ENCODE measurements around the gene EPOP. TPM values are rescaled to one million over a fixed set of nuclear protein-coding genes. Genes with fewer than 3 reads are reported as not detected.
A peak's percentile ranks its signal among the peaks of the same experiment; 100 is the strongest.

Gene EPOP
- total and polyA plus RNA-seq, 3 donors from 2014 or later: 16.8 to 19.4 (median 18.6) TPM

- no peak for DNase-seq
- peaks cover 23% of the 10 kb centered on the region for H3K4me1 ChIP-seq
- intact Hi-C loops (cut with DNase I; ENCODE audit: low total_unique reads): no loop called here
- H3K27ac ChIP-seq: no peak overlapping the region
- WGBS, 2 donors: 82 to 89% methylated on average over 7 to 15 of the region's 15 CpGs
- no peaks in the 10 kb centered on the region for H3K27me3 ChIP-seq
- no peak overlapping the region for H3K4me3 ChIP-seq
- TF ChIP-seq POLR2A (IDR thresholded peaks at IDR 0.05) (no peak), CTCF (IDR thresholded peaks at IDR 0.05) (no peak)
- no peaks in the 10 kb centered on the region for H3K9me3 ChIP-seq
- no peaks in the 10 kb centered on the region for H3K36me3 ChIP-seq (ENCODE audit: low read depth, missing control alignments)
Observed at GRCh38 chr17:38657824-38658740, 16.7 kb downstream of the EPOP start.

GRCh38 chr17:38656959-38657823, 17.6 kb downstream of the EPOP start:
- no peak for DNase-seq
- no peak for TF ChIP-seq CTCF (IDR thresholded peaks at IDR 0.05)
- TF ChIP-seq POLR2A (IDR thresholded peaks at IDR 0.05): no peak
- H3K27me3 ChIP-seq: no peaks in the 10 kb centered on the region
- WGBS, 2 donors: 73 to 81% methylated on average over 26 to 27 of the region's 27 CpGs
- no peaks in the 10 kb centered on the region for H3K36me3 ChIP-seq (ENCODE audit: low read depth, missing control alignments)
- H3K4me1 ChIP-seq: peaks cover 23% of the 10 kb centered on the region
- no peak overlapping the region for H3K4me3 ChIP-seq
- intact Hi-C loops (cut with DNase I; ENCODE audit: low total_unique reads): no loop called here
- H3K9me3 ChIP-seq: no peaks in the 10 kb centered on the region
- H3K27ac ChIP-seq: no peak overlapping the region

GRCh38 chr17:38654411-38655398, 20.1 kb downstream of the EPOP start:
- WGBS, 2 donors: 11 to 14% methylated on average over 16 to 21 of the region's 21 CpGs
- peak overlapping the region in 1 of 2 donors; percentile 12 for H3K4me3 ChIP-seq
- H3K36me3 ChIP-seq (ENCODE audit: low read depth, missing control alignments): no peaks in the 10 kb centered on the region
- peak; percentile 54 for DNase-seq
- no peaks in the 10 kb centered on the region for H3K27me3 ChIP-seq
- intact Hi-C loops (cut with DNase I; ENCODE audit: low total_unique reads): no loop called here
- no peak overlapping the region for H3K27ac ChIP-seq
- no peaks in the 10 kb centered on the region for H3K9me3 ChIP-seq
- TF ChIP-seq CTCF (IDR thresholded peaks at IDR 0.05) (no peak), POLR2A (IDR thresholded peaks at IDR 0.05) (no peak)
- peaks cover 19% of the 10 kb centered on the region for H3K4me1 ChIP-seq

GRCh38 chr17:38653679-38654078, 21.1 kb downstream of the EPOP start:
- intact Hi-C loops (cut with DNase I; ENCODE audit: low total_unique reads): no loop called here

More at GRCh38 chr17:38653679-38654078, 21.1 kb downstream of the EPOP start:
- Histone ChIP-seq H3K4me3 (no peak overlapping the region), H3K27ac (no peak overlapping the region), H3K27me3 (no peaks in the 10 kb centered on the region), H3K4me1 (peaks cover 11% of the 10 kb centered on the region), H3K9me3 (no peaks in the 10 kb centered on the region), H3K36me3 (ENCODE audit: low read depth, missing control alignments) (no peaks in the 10 kb centered on the region)
- TF ChIP-seq CTCF (IDR thresholded peaks at IDR 0.05) (no peak), POLR2A (IDR thresholded peaks at IDR 0.05) (no peak)
- no peak for DNase-seq
- WGBS, 2 donors: 71 to 79% methylated on average over 5 of the region's 5 CpGs
